CD4-positive, alpha-beta T cell treated with Interleukin-4 for 4 hours (primary cell): ENCODE data around the gene ADAT1.
A peak's percentile ranks its signal among the peaks of the same experiment; 100 is the strongest.

ENCODE experiments used
- DNase-seq: peaks from one replicate; pipeline ENCODE4 v3.0.0-alpha.2; 2020

The ADAT1 gene, protein sequence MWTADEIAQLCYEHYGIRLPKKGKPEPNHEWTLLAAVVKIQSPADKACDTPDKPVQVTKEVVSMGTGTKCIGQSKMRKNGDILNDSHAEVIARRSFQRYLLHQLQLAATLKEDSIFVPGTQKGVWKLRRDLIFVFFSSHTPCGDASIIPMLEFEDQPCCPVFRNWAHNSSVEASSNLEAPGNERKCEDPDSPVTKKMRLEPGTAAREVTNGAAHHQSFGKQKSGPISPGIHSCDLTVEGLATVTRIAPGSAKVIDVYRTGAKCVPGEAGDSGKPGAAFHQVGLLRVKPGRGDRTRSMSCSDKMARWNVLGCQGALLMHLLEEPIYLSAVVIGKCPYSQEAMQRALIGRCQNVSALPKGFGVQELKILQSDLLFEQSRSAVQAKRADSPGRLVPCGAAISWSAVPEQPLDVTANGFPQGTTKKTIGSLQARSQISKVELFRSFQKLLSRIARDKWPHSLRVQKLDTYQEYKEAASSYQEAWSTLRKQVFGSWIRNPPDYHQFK

DNA sequence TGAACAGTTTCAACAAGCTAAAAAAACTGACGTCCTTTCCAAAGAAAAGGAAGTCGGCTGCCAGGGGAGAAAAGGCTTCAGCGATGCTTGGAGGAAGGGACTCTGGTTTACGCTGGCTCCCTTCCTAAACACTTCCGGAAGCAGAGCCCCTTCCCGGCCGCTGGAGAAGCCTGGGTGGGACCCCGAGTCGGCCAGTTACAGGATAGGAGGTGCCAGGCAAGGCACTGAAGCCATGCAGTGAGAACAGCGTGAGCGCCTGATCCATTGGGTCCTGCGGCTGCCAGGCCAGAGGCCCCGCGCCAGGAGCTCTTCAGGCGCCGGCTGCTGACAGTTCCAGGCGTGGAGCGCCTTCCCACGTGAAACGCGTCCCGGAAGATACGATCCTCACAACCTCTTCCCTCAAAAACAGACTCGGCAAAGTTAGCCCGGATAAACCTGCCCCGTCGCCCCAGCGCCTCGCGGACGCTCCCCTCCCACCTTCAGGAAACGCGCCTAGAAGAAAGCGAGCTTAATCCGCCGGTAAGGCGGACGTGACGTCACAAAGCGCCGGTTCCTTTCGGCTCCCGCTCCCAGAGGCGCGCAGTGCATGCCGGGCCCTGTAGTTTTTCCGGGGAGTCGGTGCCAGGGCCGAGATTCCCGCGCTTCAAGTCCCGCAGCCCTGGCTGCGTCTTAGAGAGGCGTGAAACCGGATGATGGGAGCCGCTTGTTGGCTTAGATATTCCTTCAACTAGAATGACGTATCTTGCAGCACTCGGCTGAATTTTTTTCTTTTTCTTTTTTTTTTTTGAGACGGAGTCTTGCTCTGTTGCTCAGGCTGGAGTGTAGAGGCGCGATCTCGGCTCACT, at the start of gene ADAT1:
Gene ADAT1, minus strand, starts transcription at position 521 of the 845 bp plus-strand sequence. CDS start 2,482 bp downstream, outside the sequence.
- peak; percentile 95 for DNase-seq

DNA sequence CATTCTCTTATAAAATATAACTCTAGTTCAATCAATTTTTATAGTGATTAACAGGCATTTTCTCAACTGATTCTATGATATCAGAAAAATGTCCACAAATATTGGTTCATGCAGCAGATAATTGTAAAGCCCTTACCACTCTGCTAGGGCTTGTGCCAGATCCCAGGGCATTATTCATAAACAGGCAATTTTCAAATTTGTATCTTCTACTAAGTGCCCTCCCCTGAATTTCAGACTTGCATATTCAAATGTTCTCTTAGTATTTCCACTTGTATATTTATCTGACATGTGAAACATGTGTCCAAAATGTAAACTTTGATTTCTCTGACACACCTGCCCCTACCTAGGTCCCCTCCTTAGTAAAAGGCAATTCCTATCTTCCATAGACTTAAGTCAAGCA, 44.4 kb upstream of the ADAT1 start:
- no peak for DNase-seq

DNA sequence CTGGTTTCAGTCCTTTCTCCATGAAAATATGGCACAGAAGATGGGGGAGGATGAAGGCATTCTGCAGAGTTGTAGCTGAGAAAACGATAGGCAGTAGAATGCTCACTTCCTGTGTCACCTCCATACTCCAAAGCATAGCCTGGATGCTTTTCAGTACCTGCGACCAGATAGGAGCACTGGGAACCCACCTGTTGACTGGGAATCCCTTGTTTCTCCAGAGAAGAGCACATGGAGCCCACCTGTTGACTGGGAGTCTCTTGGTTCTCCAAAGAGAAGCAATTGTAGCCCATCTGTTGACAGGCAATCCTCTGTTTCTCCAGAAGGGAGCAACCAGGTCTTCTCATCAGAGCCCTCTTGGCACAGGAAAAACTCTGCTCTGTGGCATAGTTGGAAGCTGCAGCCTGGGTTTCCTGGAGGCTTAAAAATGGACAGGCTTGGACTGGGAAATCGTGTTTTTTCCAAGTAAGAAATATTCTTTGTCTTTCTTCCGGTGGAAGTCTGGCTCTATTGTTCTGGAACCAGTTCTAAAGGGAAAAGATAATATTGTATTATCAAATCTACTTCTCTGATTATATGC, 37.7 kb upstream of the ADAT1 start:
- no peak for DNase-seq

DNA sequence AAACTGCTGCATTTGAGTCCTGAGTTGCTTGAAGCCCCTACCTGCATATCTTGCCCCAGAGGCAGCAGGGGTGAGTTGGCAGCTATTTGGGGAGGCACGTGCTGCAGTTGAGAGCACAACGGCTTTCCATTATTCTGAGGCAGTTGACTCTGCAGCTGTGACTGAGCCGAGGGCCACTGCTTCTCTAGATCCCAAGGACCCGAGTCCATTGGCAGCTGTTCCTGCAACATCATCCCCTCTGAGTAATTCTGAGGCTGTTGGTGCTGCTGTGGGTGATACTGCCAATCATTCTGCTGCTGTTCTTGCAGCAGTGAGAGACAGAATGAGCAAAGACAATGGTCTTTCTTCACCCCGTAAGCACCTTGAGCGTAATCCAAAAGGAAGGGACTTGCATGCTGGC, 37.2 kb upstream of the ADAT1 start:
- no peak for DNase-seq

DNA sequence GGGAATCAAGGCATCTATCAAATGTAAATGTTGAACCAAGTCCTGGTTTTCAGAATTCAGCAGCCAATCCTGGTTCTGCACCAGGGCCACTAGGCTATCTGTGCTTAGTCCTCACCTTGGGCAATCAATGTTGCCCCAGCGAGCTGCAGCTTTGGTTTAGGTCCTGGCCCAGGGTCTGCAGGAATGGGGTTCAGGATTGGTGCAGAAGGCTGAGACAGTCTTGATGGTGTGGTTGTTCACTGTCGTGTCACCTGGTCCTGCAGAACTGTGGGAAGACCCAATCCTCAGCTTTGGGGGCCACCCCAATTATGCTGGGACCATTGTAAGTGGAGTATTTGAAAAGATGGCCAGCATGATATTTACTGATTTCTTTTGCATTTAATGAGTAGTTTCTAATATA, 35.1 kb upstream of the ADAT1 start:
- DNase-seq, result no peak

DNA sequence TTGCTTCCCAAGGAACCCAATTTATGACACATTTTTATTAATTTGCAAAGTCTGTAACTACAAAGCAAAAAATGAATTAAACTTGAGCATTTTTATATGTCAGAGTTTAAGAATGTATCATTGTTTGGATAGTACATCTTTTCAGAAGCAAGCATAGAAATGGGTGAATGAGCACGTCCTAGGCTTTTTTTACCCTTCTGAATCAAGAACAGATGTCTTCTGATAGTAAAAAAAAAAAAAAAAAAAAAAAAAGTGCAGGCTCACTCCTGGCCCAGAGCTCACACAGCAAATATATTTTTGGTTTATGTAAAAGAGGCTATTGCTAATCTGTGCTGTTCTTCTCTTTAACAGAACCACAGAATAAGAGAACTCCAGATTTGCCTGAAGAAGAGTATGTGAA, 30.8 kb upstream of the ADAT1 start:
- no peak for DNase-seq

DNA sequence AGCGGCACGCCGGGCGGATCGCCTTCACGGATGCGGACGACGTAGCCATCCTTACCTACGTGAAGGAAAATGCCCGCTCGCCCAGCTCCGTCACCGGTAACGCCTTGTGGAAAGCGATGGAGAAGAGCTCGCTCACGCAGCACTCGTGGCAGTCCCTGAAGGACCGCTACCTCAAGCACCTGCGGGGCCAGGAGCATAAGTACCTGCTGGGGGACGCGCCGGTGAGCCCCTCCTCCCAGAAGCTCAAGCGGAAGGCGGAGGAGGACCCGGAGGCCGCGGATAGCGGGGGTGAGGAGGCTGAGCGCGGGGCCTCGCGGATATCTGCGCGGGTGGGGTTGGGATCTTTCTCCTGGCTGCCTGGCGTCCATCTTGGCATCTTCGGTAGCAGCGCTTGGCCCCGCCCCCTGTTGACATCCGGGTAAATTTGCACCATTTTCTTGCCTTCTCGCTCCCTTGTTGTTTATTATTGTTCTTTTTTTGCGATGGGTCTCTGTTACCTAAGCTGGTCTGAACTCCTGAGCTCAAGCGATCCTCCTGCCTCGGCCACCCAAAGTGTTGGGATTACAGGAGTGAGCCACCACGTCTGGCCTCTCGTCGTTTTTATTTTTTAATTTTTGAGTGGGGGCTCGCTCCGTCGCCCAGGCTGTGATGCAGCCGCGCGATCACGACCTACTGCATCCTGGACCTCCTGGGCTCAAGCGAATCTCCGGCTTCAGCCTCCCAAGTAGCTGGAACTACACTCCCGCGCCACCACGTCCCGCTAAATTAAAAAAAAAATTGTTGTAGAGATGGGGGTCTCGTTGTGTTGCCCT, 25.4 kb upstream of the ADAT1 start:
- DNase-seq, result peak; percentile 85

DNA sequence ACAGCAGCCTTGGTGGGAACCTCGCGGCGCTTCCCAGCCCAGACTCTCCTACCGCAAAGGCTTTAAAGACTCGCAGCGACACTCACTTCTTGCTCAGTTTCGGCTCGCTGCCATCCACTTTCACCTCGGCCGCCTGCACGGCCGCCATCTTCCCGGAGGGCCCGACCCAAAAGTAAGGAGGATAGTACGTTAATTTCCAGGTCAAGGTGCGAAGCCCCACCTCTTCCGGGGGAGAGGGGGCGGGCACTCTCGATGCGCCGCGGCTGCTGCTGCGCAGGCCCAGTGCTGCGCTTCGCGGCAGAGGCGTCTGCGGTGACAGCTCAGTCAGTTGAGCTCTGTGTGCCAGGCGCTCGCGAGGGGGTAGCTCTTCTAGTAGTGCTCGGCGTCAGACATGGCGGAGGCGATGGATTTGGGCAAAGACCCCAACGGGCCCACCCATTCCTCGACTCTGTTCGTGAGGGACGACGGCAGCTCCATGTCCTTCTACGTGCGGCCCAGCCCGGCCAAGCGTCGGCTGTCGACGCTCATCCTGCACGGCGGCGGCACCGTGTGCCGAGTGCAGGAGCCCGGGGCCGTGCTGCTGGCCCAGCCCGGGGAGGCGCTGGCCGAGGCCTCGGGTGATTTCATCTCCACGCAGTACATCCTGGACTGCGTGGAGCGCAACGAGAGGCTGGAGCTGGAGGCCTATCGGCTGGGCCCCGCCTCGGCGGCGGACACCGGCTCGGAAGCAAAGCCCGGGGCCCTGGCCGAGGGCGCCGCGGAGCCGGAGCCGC, 24.6 kb upstream of the ADAT1 start, which contains the start of the genes KARS1 and TERF2IP:
Gene KARS1, minus strand, starts transcription at position 174 of the 773 bp plus-strand sequence. Its CDS starts 26 bp downstream, at position 148.
Gene TERF2IP, plus strand, starts transcription at position 282 of the 773 bp plus-strand sequence. Its CDS starts 110 bp downstream, at position 392.
- peak; percentile 95 for DNase-seq

DNA sequence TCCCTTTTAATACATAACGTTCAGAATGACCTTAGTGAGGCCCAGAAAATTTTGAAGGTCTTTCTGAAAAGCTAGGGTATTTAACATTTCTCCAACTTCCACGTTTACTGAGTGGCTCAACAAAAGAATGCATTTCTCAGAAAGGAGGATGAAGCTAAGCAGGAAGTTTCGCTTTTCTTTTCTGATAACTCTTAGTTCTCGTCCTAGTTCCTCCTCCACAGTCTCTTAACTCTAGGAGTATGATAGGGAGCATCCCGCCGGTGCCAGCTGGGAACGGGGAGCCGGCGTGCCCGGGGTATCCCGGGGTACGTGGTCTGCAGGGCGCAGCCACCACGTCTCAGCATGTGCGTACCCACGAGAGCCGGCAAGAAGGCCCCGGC, 24.0 kb upstream of the ADAT1 start:
- DNase-seq, result no peak

DNA sequence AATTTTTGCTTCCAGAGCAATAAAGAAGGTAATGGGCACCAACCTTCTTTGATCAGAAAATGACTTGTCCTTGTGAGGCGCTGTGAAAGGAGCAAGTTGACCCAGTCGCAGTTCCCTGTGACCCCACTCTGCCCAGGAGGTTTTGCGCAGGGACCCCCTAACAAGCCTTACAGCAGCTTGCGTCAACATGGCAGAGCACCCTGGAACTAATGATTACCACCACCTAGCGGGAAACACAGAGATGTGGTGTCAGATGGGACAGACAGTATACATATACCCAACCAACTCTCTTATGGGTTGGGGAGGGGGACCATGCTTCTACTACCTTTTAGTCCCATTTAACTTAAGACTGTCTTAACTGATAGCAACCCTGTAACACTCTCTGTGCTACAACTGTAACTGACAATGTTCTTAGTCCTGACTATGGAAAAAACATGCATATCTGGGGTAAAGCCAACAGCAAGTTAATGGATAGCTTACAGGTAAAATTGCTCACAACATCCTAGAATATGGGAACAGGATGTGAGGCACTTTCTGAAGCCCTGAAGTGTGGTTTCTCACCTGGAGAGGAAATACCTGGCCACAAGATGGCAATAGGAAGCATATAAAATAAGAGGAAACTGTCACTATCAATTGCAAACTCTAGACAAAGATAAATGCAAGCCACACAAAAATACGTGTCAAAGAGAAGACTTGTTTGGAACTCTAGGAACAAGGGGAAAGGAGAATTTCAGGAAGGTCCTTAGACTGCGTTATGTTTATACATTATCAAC, 21.3 kb upstream of the ADAT1 start:
- peak; percentile 49 for DNase-seq

DNA sequence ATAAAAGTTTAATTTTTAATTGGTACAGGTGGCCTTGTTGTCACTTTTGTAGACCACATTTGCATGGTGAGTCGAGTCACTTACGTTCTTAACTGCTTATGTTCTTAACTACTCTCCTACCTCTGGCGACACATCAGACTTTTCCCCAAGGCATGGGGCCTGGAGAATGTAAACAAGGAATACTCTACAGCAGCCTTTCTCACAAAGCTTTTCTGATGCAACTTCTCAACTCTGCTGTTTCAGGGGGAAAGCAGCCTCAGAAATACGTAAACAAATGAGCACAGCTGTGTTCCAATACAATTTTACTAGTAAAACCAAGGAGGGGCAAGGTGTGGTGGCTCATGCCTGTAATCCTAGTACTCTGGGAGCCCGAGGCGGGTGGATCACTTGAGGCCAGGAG, 17.5 kb upstream of the ADAT1 start:
- DNase-seq, result no peak

DNA sequence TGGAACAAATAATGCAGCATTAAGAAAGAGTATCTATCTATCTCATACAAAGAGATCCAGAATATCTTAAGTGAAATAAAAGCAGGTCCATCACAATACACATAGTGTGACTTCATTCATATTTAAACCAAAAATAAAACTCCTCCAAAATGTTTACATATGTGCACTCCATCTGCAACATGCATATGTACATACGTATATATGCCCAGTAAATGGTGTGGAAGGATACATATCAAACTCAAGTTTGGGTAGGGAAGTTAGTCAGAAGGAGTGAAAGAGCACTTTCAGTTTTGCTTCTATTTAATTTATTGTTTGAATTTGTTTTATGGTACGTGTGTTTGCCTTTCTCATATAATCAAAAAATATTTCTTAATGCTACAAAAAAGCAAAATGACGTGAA, 12.0 kb upstream of the ADAT1 start:
- no peak for DNase-seq

DNA sequence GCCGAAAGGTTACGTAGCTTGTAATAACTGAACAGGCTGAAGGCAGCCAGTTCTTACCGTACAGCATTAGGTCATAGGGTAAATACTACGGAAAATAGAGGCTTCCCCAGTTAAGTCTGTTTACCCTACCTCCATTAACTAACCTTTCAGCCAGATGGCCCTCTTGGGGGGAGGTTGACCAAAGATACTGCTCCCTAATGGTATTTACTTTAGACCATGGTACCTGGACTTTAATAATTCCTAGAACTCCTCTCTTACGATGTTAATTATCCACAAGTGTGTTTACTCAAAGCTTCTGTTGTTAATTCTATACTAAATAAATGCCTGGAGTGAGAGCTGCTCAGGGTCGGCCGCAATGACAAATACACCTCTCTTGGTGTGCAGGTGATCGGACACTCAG, 9.8 kb upstream of the ADAT1 start:
- DNase-seq, result no peak

DNA sequence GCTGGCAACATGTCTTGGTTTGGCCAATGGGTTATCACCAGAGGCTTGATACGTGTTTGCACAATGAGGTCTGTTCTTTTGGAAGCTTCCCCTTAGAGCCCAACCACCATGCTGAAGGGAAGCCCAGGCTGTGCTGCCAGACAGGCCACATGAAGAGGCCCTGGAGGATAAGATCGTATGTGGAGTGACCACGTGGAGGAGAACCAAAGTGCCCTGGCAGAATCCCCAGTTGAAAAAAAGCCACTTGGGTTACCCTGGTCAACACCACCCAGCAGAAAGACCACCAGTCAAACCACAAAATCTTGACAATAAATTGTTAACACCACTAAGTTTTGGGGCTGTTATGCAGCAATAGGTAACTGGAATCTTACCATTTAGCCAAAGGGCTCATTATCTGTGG, 7.0 kb upstream of the ADAT1 start:
- no peak for DNase-seq

DNA sequence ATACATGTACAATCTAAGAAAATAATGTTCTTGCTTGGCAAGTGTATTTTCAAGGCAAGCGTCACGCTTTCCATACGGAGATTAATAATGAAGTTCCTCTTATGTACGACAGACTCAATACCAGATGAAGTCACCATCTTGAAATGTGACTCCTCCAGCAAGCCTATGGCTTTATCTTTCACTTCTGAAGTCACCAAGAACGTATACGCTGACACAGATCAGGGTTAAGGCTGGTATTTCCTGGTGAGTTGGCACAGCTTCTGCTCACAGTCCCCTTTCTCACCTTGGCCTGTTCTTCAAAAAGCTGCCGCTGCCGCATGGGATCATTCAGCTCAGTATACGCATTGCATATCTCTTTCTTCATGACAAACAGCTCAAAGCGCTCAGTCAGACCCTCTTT, 6.1 kb upstream of the ADAT1 start:
- no peak for DNase-seq

DNA sequence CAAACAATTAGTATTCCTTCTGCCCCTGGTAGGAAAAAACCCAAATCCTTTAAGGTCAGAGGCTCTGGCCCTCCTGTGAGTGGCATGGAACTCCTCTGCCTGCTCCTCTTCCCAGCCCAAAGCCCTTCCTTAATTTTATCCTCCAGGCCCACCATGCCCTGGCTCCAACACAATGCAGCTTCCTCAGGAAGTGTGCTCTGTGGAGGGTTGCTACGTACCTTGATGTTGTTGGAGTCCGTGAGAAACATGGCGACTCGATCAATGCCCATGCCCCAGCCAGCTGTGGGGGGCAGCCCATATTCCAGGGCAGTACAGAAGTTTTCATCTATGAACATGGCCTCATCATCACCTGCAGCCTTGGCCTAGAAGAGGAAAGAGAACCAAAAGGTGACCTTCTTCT, 5.3 kb upstream of the ADAT1 start:
- DNase-seq, result no peak

DNA sequence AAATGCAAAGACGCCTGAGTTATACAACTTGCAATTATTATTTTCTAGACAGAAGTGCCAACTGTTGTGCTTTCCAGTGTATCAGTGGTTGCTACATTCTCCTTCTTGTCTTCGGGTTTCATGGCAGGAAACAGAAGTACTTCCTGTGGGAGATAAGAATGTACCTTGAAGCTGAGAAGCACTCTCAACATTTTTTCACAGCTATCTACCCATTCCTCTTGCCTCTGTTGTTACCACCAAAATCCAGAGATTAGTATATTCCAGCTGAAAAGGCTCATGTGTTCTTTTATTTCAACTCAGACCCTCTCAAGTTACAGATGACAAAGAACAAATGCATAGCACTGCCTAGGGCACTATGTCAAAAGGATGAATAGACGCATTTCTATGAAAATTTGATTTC, 4.8 kb upstream of the ADAT1 start:
- DNase-seq, result peak; percentile 42

DNA sequence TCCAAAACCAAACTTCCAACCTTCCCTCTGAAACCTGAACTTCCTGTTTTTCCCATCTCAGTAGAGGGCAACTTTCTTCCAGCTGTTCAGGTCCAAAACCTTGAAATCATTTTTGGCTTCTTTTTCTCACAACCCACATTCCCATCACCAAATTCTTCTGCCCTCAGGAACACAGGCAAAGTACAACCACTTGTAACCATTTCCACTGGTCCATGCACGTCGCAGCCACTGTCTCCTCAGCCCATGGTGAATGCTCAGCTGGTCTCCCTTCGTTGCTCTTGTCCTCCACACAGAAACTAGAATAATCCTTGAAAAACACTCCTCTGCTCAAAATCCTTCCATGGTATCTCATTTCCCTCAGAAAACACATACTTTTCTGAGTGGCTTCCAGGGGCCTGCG, 3.7 kb upstream of the ADAT1 start:
- no peak for DNase-seq

DNA sequence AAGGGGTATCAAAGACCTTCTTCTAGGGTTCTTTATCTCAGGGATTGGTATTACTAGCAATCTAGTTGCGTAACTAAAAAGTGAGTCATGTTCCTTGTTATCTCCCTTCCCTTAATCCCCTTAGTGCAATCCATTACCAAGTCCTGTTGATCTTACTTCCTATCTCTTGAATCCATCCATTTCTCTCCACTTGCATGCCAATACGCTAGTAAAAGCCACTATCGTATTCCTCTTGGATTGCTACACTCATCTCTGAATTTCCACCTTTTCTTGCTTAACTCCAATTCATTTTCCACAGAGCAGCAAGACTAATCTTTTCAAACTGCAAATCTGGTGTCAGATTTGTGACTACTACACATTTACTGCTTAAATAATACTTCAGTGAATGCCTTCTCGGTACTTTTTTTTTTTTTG, 1.8 kb upstream of the ADAT1 start:
- no peak for DNase-seq

DNA sequence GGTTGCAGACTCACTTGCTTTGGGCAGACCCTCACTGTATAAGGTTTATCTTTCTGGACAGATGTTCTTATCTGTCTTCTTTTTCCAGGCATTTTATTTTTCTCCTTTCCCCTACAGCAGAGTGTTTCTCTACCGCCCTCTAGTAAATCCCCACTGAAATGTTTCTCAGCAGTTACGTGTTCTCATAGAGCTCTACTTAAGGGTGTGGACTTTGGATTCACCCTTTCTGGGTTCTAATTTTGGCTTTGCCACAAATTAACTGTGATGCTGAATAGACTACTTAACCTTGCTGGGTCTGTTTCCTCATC, 2.0 kb downstream of the ADAT1 start:
- peak; percentile 42 for DNase-seq
